Upper lobe of left lung (tissue), 4 donors: ENCODE data around the gene STX16.

ENCODE experiments used
- CTCF ChIP-seq, 6 experiments: fragments of 450-650 bp in 4 of 6; fragments of 200-600 bp in 2 of 6; sonication (generic) in 2 of 6; IDR thresholded peaks; one replicate each; pipeline ENCODE4 v1.5.1; 2016 to 2019; ENCODE audit warnings: antibody characterized with exemption in 6 of 6
- POLR2A ChIP-seq, 4 donors: fragments of 450-650 bp; IDR thresholded peaks; one replicate each; pipeline ENCODE4 v1.5.1; 2016 to 2017; ENCODE audit warnings: antibody characterized with exemption in 4 of 4, mild to moderate bottlenecking in 2 of 4
- POLR2AphosphoS5 ChIP-seq, 2 donors: sonication (generic); formaldehyde crosslinking; IDR thresholded peaks; one replicate each; pipeline ENCODE4 v1.5.1; 2017; ENCODE audit warnings: antibody characterized with exemption in 2 of 2

GRCh38 chr20:58715391-58715800 lies 64.3 kb downstream of the STX16 start:
- no peak for TF ChIP-seq CTCF (IDR thresholded peaks at IDR 0.05)
- no peak for TF ChIP-seq POLR2AphosphoS5 (IDR thresholded peaks at IDR 0.05)
- TF ChIP-seq POLR2A (IDR thresholded peaks at IDR 0.05) = no peak
